ENCODE measurements around the gene PRPF31.

GRCh38 chr19:54129617-54129996, 14.1 kb downstream of the PRPF31 start:
- no peak for TF ChIP-seq POLR2A (IDR thresholded peaks at IDR 0.05)
- TF ChIP-seq CTCF (IDR thresholded peaks at IDR 0.05): no peak
